HepG2 (cell line): ENCODE measurements around the gene MYO5B. TPM values are rescaled to one million over a fixed set of nuclear protein-coding genes. Genes with fewer than 3 reads are reported as not detected.

Experiments
- ATAC-seq: fragments of 200-7000 bp; cut with Tn5 transposase; 3 replicates; pipeline ENCODE4 v1.9.1; 2020; ENCODE audit warnings: mild to moderate bottlenecking, moderate library complexity
- BruUV-seq: library from RNA; stranded (reverse); fragments of 400-500 nt; replicated peaks from 2 replicates; lab custom pipeline; 2021; lab: Mats Ljungman, UMichigan
- CTCF ChIA-PET: fragments of 300-600 bp; formaldehyde crosslinking; extraction: SDS; loops from one replicate; lab custom pipeline; 2021; ENCODE audit warnings: low total read pairs, inconsistent platforms, low intra/inter-chr PET ratio; lab: Yijun Ruan, JAX
- POLR2A ChIA-PET: fragments of 350-600 bp; sonication (Branson Sonifier 250); formaldehyde crosslinking; loops from one replicate; lab custom pipeline; 2020; ENCODE audit warnings: antibody characterized with exemption, inconsistent platforms; lab: Yijun Ruan, JAX
- DNase-seq: peaks from one replicate; pipeline ENCODE4 v3.0.0-alpha.2; 2015; ENCODE audit warnings: low spot score
- FAIRE-seq: peaks from 3 replicates; lab custom pipeline; 2011; peaks lifted over from hg19 to GRCh38; lab: Jason Lieb, UNC
- H2AFZ ChIP-seq: one replicate; pipeline ENCODE4 v1.6.1; 2011; ENCODE audit warnings: low read length, inconsistent platforms
- H3K27ac ChIP-seq: fragments of 300-600 bp; 3 replicates; pipeline ENCODE4 v1.8.0; 2011; ENCODE audit warnings: mixed run types, mild to moderate bottlenecking, mixed read lengths, low read length, inconsistent platforms; ENCODE audit not compliant: insufficient read depth; ENCODE audit errors: extremely low read length
- H3K27me3 ChIP-seq, 2 experiments: fragments of 200-600 bp in 1 of 2; 2 replicates in 1 of 2; 3 replicates in 1 of 2; pipeline versions ENCODE4 v1.6.0 to v1.8.0; 2011; ENCODE audit warnings: low read length in 2 of 2, mild to moderate bottlenecking in 2 of 2, moderate library complexity in 2 of 2, inconsistent platforms in 1 of 2; ENCODE audit not compliant: insufficient read depth in 2 of 2, control insufficient read depth in 1 of 2
- H3K36me3 ChIP-seq, 2 experiments: fragments of 200-600 bp in 1 of 2; replicated peaks in 1 of 2; 2 replicates in 1 of 2; 3 replicates in 1 of 2; pipeline versions ENCODE4 v1.5.1 to v1.8.0; 2011; ENCODE audit warnings: low read length in 2 of 2, inconsistent platforms in 1 of 2; ENCODE audit not compliant: insufficient read depth in 2 of 2, control insufficient read depth in 1 of 2
- H3K4me1 ChIP-seq: 2 replicates; pipeline ENCODE4 v1.5.1; 2012; ENCODE audit warnings: low read length, inconsistent platforms; ENCODE audit not compliant: insufficient read depth
- H3K4me2 ChIP-seq: 2 replicates; pipeline ENCODE4 v1.6.0; 2011; ENCODE audit warnings: low read depth, low read length, inconsistent platforms
- H3K4me3 ChIP-seq, 3 experiments: fragments of 200-600 bp in 1 of 3; sonication (generic), shearing (Covaris generic) in 1 of 3; replicated peaks in 1 of 3; 2 replicates each; pipeline ENCODE4 v1.5.1; 2011 to 2016; ENCODE audit warnings: low read length in 3 of 3, inconsistent platforms in 2 of 3, low read depth in 2 of 3, mild to moderate bottlenecking in 2 of 3, control low read depth in 1 of 3, mixed read lengths in 1 of 3; ENCODE audit not compliant: insufficient read depth in 1 of 3
- H3K79me2 ChIP-seq: one replicate; pipeline ENCODE4 v1.6.1; 2011; ENCODE audit warnings: low read length, inconsistent platforms; ENCODE audit not compliant: insufficient read depth
- H3K9ac ChIP-seq: 2 replicates; pipeline ENCODE4 v1.6.0; 2011; ENCODE audit warnings: mild to moderate bottlenecking, low read depth, low read length, inconsistent platforms; ENCODE audit not compliant: insufficient read depth
- H3K9me3 ChIP-seq: 2 replicates; pipeline ENCODE4 v1.5.1; 2012; ENCODE audit warnings: mild to moderate bottlenecking, low read length
- H4K20me1 ChIP-seq: 2 replicates; pipeline ENCODE4 v1.6.0; 2011; ENCODE audit warnings: inconsistent platforms, mild to moderate bottlenecking, low read length, moderate library complexity; ENCODE audit not compliant: insufficient read depth
- AGO2 ChIP-seq: fragments of 200-400 bp; formaldehyde crosslinking; optimal IDR thresholded peaks from 2 replicates; pipeline ENCODE3; 2017; ENCODE audit warnings: mild to moderate bottlenecking, low read depth, low read length, moderate library complexity
- CSRNP1 ChIP-seq: sonication (generic); formaldehyde crosslinking; IDR thresholded peaks from 2 replicates; pipeline ENCODE4 v1.8.1; 2023; ENCODE audit warnings: mild to moderate bottlenecking, missing genetic modification reagents
- ESRRA ChIP-seq: sonication (generic); formaldehyde crosslinking; IDR thresholded peaks from 2 replicates; pipeline ENCODE4 v1.5.1; 2020; ENCODE audit warnings: mild to moderate bottlenecking, low read depth, missing genetic modification reagents
- KMT2A ChIP-seq: sonication (generic); formaldehyde crosslinking; IDR thresholded peaks from 2 replicates; pipeline ENCODE4 v1.4.0; 2020; ENCODE audit warnings: missing genetic modification reagents
- MAZ ChIP-seq, 2 experiments: sonication (generic) in 1 of 2; formaldehyde crosslinking in 1 of 2; IDR thresholded peaks; 2 replicates each; pipeline versions ENCODE4 v1.5.0 to v1.6.1; 2012 to 2020; ENCODE audit warnings: low read depth in 2 of 2, mild to moderate bottlenecking in 2 of 2, borderline replicate concordance in 1 of 2, improper control_type of control experiment in 1 of 2, low read length in 1 of 2, missing genetic modification reagents in 1 of 2, moderate library complexity in 1 of 2
- SMAD1 ChIP-seq: sonication (generic); formaldehyde crosslinking; IDR thresholded peaks from 2 replicates; pipeline ENCODE4 v1.4.0; 2020; ENCODE audit warnings: missing genetic modification reagents, low read depth, mild to moderate bottlenecking, borderline replicate concordance
- SRSF1 ChIP-seq: fragments of 200-400 bp; formaldehyde crosslinking; optimal IDR thresholded peaks from 2 replicates; pipeline ENCODE3; 2017; ENCODE audit warnings: mild to moderate bottlenecking, low read depth, low read length, moderate library complexity
- ZEB1 ChIP-seq: IDR thresholded peaks from 2 replicates; pipeline ENCODE4 v1.6.1; 2012; ENCODE audit warnings: mild to moderate bottlenecking, low read depth, inconsistent platforms; ENCODE audit not compliant: insufficient replicate concordance
- ZNF253 ChIP-seq: sonication (generic); formaldehyde crosslinking; IDR thresholded peaks from 2 replicates; pipeline ENCODE4 v1.8.0; 2022; ENCODE audit warnings: mild to moderate bottlenecking, missing genetic modification reagents, borderline replicate concordance
- ZNF263 ChIP-seq: sonication (generic); formaldehyde crosslinking; IDR thresholded peaks from 2 replicates; pipeline ENCODE4 v1.4.0; 2020; ENCODE audit warnings: missing genetic modification reagents
- ZNF687 ChIP-seq: sonication (generic); formaldehyde crosslinking; IDR thresholded peaks from 2 replicates; pipeline ENCODE4 v1.5.1; 2020; ENCODE audit warnings: mild to moderate bottlenecking, missing genetic modification reagents, moderate library complexity
- ZNF800 ChIP-seq: sonication (generic); formaldehyde crosslinking; IDR thresholded peaks from 2 replicates; pipeline ENCODE4 v1.4.0; 2020; ENCODE audit warnings: missing genetic modification reagents
- WGBS: methylation state at CpG from one replicate; pipeline ENCODE4 v1.1.6; 2017; ENCODE audit warnings: low lambda C conversion rate; 5-methylcytosine and 5-hydroxymethylcytosine counted together
- in situ Hi-C: cut with HindIII; loops from 2 replicates; pipeline ENCODE4 v1.10.0; 2017; ENCODE audit warnings: low pct_unique_long_range_greater_than_20kb; ENCODE audit not compliant: extremely low pct_ligation_motif_present
- intact Hi-C: fragments of 100-400 bp; cut with micrococcal nuclease; formaldehyde crosslinking; loops from one replicate; pipeline ENCODE4 v1.10.0; 2022; ENCODE audit not compliant: unreplicated experiment
- polyA plus RNA-seq, 8 experiments: library from polyadenylated mRNA; depleted of rRNA in 3 of 8; stranded (reverse) in 7 of 8; unstranded in 1 of 8; fragments of >200 nt; fragmentation: Illumina TruSeq in 4 of 8; extraction: Trizol in 4 of 8; gene quantifications; 2 replicates each; pipeline versions ENCODE4 v1.2.1 to v1.2.3, GENCODE V29; 2011 to 2016; ENCODE audit warnings: low read depth in 4 of 8, missing spikeins in 1 of 8, mixed read lengths in 1 of 8; ENCODE audit not compliant: insufficient read depth in 1 of 8
- total RNA-seq, 5 experiments: library from RNA; depleted of rRNA; stranded (reverse); fragments of >200 nt; fragmentation: Illumina TruSeq; extraction: Trizol; gene quantifications; 2 replicates each; pipeline ENCODE4 v1.2.3, GENCODE V29; 2016; ENCODE audit warnings: low read depth in 1 of 5

MYO5B gene
- total and polyA plus RNA-seq, 2 of the 13 experiments (the other 11 are each of a cell fraction or from before 2014, with no cell fraction given), result 13.1 to 24.0 TPM

GRCh38 chr18:50193796-50194630 lies 934 bp downstream of the MYO5B start:
- Histone ChIP-seq H3K4me2 (peak overlapping the region; percentile 96), H2AFZ (no peak overlapping the region), H4K20me1 (no peaks in the 10 kb centered on the region), H3K4me3 (peak overlapping the region; percentile 73 to 90 (median 83)), H3K79me2 (peaks cover 3% of the 10 kb centered on the region), H3K36me3 (no peaks in the 10 kb centered on the region), H3K9ac (peak overlapping the region; percentile 76), H3K27ac (peak overlapping the region; percentile 65), H3K4me1 (peaks cover 42% of the 10 kb centered on the region), H3K27me3 (peaks cover 0 to 14% of the 10 kb centered on the region in 2 experiments; a peak in 3 of 5 replicates), H3K9me3 (no peaks in the 10 kb centered on the region)
- WGBS, result under 1% methylated on average over 44 of the region's 68 CpGs
- FAIRE-seq, result no peak
- in situ Hi-C loops (loop anchor here (10.0 kb wide), 1 partner anchor 279 kb away; no protein-coding TSS in a partner anchor), intact Hi-C loops (no loop called here)
- no TSS peak for BruUV-seq
- DNase-seq, result no peak
- peak; percentile 61 for ATAC-seq
- CTCF ChIA-PET, result interaction anchor here (1.0 to 2.4 kb wide), 3 partner anchors 137 to 184 kb away, joined by 4 to 15 read pairs (median 10); no protein-coding TSS in a partner anchor
- POLR2A ChIA-PET, result interaction anchor here (1.2 kb wide), 1 partner anchor 10 kb away, joined by 3 read pairs; no protein-coding TSS in a partner anchor
- TF ChIP-seq CSRNP1 (0 out of 2 replicates have a peak, but pooled peaks have one; percentile 28), ESRRA (no peak), ZNF253 (CRISPR knock-in tag) (0 out of 2 replicates have a peak, but pooled peaks have one; percentile 22), SMAD1 (CRISPR knock-in tag) (no peak), MAZ (IDR thresholded peaks at IDR 0.05; ENCODE audit: borderline replicate concordance, low read depth, low read length) (no peak), MAZ (CRISPR knock-in tag; IDR thresholded peaks at IDR 0.05; ENCODE audit: low read depth) (no peak), ZNF687 (peak; percentile 38), AGO2 (peak; percentile 56), SRSF1 (peak; percentile 26), KMT2A (CRISPR knock-in tag) (0 out of 2 replicates have a peak, but pooled peaks have one; percentile 9), ZNF800 (CRISPR knock-in tag) (peak; percentile 87), ZNF263 (CRISPR knock-in tag) (peak; percentile 82), ZEB1 (peak; percentile 35)
